Measurements from ENCODE around the gene BUD31. TPM values are rescaled to one million over a fixed set of nuclear protein-coding genes. Genes with fewer than 3 reads are reported as not detected.

The BUD31 gene
- total and polyA plus RNA-seq, 2 of the 13 experiments (the other 11 are each of a cell fraction or from before 2014, with no cell fraction given) = 35.1 to 79.1 TPM

DNA sequence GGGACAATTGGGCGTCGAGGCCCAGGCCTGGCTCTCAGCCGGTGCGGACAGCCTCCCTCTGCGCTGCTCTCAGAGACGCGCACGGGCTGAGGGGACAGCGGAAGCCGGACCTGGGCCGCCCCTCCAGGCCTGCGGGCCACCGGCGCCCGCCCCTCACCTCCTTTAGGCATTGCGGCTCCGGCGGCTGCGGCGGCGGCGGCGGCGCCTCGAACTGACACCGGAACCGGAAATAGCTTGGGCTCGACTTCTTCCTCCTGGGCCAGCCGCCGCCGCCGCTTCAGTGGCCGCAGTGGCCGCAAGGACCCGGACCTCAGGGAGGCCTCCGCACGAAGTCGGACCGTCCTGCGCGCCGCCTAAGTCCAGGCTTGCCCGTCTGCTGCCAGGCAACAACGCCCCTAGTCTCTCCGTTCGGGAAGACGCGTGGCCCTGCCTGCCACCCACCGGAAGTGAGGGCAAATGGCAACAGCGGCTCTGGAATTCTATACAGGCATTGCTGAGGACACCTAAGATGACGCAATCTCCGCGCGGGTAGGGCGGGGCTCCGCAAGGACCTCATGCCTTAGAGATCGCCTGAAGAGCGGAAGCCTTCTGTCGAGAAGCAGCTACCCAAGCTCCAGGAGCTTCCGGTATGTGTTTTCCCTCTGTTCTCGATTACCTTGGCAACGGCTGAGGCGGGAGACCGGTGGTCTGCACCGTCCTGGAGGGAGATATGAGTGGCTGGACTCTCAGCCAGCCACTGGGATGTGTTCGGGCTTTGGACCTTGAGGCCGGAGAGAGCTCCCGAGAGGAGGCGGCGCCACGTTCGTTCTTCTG, at the start of gene BUD31, which contains the start of gene PDAP1 (continued):
- TF ChIP-seq ZNF3 (CRISPR knock-in tag; IDR thresholded peaks at IDR 0.05) (no peak), THAP11 (CRISPR knock-in tag; IDR thresholded peaks at IDR 0.05) (peak; percentile 95), ZNF329 (CRISPR knock-in tag; IDR thresholded peaks at IDR 0.05; ENCODE audit: low read depth) (0 out of 2 replicates have a peak, but pooled peaks have one; percentile 59), SOX5 (CRISPR knock-in tag; IDR thresholded peaks at IDR 0.05; ENCODE audit: borderline replicate concordance) (peak; percentile 35; the same call in 1 of the 2 replicates), DMAP1 (CRISPR knock-in tag; IDR thresholded peaks at IDR 0.05) (peak; percentile 95), ZNF430 (CRISPR knock-in tag; IDR thresholded peaks at IDR 0.05) (peak; percentile 77; the same call in 1 of the 2 replicates), HMGA1 (CRISPR knock-in tag; conservative IDR thresholded peaks at IDR 0.05) (no peak), ZSCAN20 (CRISPR knock-in tag; IDR thresholded peaks at IDR 0.05; ENCODE audit: borderline replicate concordance) (no peak), MLLT10 (CRISPR knock-in tag; IDR thresholded peaks at IDR 0.05) (no peak), ZNF33B (CRISPR knock-in tag; IDR thresholded peaks at IDR 0.05) (no peak), AGO2 (optimal IDR thresholded peaks at IDR 0.05; ENCODE audit: low read depth, low read length) (peak; percentile 81), ELF4 (CRISPR knock-in tag; IDR thresholded peaks at IDR 0.05; ENCODE audit: borderline replicate concordance) (no peak), ESRRA (CRISPR knock-in tag; IDR thresholded peaks at IDR 0.05; ENCODE audit: low read depth) (peak; percentile 70), ZSCAN22 (CRISPR knock-in tag; IDR thresholded peaks at IDR 0.05) (no peak), GZF1 (CRISPR knock-in tag; IDR thresholded peaks at IDR 0.05) (0 out of 2 replicates have a peak, but pooled peaks have one; percentile 36)
- TF ChIP-seq, protein P1, sequence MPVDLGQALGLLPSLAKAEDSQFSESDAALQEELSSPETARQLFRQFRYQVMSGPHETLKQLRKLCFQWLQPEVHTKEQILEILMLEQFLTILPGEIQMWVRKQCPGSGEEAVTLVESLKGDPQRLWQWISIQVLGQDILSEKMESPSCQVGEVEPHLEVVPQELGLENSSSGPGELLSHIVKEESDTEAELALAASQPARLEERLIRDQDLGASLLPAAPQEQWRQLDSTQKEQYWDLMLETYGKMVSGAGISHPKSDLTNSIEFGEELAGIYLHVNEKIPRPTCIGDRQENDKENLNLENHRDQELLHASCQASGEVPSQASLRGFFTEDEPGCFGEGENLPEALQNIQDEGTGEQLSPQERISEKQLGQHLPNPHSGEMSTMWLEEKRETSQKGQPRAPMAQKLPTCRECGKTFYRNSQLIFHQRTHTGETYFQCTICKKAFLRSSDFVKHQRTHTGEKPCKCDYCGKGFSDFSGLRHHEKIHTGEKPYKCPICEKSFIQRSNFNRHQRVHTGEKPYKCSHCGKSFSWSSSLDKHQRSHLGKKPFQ (CRISPR knock-in tag; IDR thresholded peaks at IDR 0.05; ENCODE audit: insufficient replicate concordance) = no peak
- TF ChIP-seq, protein P2, sequence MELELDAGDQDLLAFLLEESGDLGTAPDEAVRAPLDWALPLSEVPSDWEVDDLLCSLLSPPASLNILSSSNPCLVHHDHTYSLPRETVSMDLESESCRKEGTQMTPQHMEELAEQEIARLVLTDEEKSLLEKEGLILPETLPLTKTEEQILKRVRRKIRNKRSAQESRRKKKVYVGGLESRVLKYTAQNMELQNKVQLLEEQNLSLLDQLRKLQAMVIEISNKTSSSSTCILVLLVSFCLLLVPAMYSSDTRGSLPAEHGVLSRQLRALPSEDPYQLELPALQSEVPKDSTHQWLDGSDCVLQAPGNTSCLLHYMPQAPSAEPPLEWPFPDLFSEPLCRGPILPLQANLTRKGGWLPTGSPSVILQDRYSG (CRISPR knock-in tag; IDR thresholded peaks at IDR 0.05) = no peak
- TF ChIP-seq, protein P3, sequence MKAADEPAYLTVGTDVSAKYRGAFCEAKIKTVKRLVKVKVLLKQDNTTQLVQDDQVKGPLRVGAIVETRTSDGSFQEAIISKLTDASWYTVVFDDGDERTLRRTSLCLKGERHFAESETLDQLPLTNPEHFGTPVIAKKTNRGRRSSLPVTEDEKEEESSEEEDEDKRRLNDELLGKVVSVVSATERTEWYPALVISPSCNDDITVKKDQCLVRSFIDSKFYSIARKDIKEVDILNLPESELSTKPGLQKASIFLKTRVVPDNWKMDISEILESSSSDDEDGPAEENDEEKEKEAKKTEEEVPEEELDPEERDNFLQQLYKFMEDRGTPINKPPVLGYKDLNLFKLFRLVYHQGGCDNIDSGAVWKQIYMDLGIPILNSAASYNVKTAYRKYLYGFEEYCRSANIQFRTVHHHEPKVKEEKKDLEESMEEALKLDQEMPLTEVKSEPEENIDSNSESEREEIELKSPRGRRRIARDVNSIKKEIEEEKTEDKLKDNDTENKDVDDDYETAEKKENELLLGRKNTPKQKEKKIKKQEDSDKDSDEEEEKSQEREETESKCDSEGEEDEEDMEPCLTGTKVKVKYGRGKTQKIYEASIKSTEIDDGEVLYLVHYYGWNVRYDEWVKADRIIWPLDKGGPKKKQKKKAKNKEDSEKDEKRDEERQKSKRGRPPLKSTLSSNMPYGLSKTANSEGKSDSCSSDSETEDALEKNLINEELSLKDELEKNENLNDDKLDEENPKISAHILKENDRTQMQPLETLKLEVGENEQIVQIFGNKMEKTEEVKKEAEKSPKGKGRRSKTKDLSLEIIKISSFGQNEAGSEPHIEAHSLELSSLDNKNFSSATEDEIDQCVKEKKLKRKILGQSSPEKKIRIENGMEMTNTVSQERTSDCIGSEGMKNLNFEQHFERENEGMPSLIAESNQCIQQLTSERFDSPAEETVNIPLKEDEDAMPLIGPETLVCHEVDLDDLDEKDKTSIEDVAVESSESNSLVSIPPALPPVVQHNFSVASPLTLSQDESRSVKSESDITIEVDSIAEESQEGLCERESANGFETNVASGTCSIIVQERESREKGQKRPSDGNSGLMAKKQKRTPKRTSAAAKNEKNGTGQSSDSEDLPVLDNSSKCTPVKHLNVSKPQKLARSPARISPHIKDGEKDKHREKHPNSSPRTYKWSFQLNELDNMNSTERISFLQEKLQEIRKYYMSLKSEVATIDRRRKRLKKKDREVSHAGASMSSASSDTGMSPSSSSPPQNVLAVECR (CRISPR knock-in tag; IDR thresholded peaks at IDR 0.05; ENCODE audit: borderline replicate concordance) = peak; percentile 91; the same call in 1 of the 2 replicates
- TF ChIP-seq, protein P4, sequence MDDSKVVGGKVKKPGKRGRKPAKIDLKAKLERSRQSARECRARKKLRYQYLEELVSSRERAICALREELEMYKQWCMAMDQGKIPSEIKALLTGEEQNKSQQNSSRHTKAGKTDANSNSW (CRISPR knock-in tag; IDR thresholded peaks at IDR 0.05; ENCODE audit: borderline replicate concordance) = no peak
- TF ChIP-seq, protein P5, sequence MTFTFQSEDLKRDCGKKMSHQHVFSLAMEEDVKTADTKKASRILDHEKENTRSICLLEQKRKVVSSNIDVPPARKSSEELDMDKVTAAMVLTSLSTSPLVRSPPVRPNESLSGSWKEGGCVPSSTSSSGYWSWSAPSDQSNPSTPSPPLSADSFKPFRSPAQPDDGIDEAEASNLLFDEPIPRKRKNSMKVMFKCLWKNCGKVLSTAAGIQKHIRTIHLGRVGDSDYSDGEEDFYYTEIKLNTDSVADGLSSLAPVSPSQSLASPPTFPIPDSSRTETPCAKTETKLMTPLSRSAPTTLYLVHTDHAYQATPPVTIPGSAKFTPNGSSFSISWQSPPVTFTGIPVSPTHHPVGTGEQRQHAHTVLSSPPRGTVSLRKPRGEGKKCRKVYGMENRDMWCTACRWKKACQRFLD (CRISPR knock-in tag; IDR thresholded peaks at IDR 0.05; ENCODE audit: borderline replicate concordance) = no peak

All from HepG2 (cell line).